Prostate gland (tissue), 2 donors: ENCODE measurements around the gene FANCD2. TPM values are rescaled to one million over a fixed set of nuclear protein-coding genes. Genes with fewer than 3 reads are reported as not detected.
"Not testable (repeated sequence)": the region's sequence is repeated elsewhere in the genome, so short reads cannot be mapped to it uniquely, and the experiment has no call there.

ENCODE experiments used
- DNase-seq: peaks from one replicate; pipeline ENCODE4 v3.0.0-alpha.2; 2019; ENCODE audit warnings: low spot score
- H3K27ac ChIP-seq, 2 donors: fragments of 200-600 bp; sonication (generic); 2 replicates each; pipeline ENCODE4 v1.5.1; 2017 to 2019
- H3K27me3 ChIP-seq: fragments of 200-600 bp; sonication (generic); replicated peaks from 2 replicates; pipeline ENCODE4 v1.5.1; 2019; ENCODE audit not compliant: insufficient read depth
- H3K36me3 ChIP-seq, 2 donors: fragments of 200-600 bp; sonication (generic); 1 replicate in 1 of 2; 2 replicates in 1 of 2; pipeline versions ENCODE4 v1.5.1 to v1.8.1; 2017 to 2019
- H3K4me1 ChIP-seq: fragments of 200-600 bp; sonication (generic); replicated peaks from 2 replicates; pipeline ENCODE4 v1.5.1; 2019
- H3K4me3 ChIP-seq, 2 donors: fragments of 200-600 bp; sonication (generic); 2 replicates each; pipeline ENCODE4 v1.5.1; 2017 to 2019
- H3K9me3 ChIP-seq: fragments of 200-600 bp; sonication (generic); 2 replicates; pipeline ENCODE4 v1.5.1; 2017
- POLR2A ChIP-seq: fragments of 450-650 bp; IDR thresholded peaks from one replicate; pipeline ENCODE4 v1.6.1; 2016; ENCODE audit warnings: antibody characterized with exemption, mild to moderate bottlenecking
- POLR2AphosphoS5 ChIP-seq: sonication (generic); formaldehyde crosslinking; IDR thresholded peaks from one replicate; pipeline ENCODE4 v1.6.1; 2017; ENCODE audit warnings: antibody characterized with exemption
- WGBS: methylation state at CpG from one replicate; pipeline ENCODE4 v1.1.5; 2018; 5-methylcytosine and 5-hydroxymethylcytosine counted together
- intact Hi-C: fragments of 100-400 bp; cut with DNase I; formaldehyde crosslinking; loops from one replicate; pipeline ENCODE4 v1.14.2; 2022
- total RNA-seq, 2 donors: library from RNA; depleted of rRNA; stranded (reverse); fragments of >200 nt; gene quantifications; one replicate each; pipeline ENCODE4 v1.1.0, GENCODE V29; 2016
- TF ChIP-seq, protein P1 (sequence below), 4 experiments: fragments of 200-600 bp in 2 of 4; fragments of 450-650 bp in 2 of 4; sonication (generic) in 2 of 4; IDR thresholded peaks; 1 replicate in 3 of 4; 2 replicates in 1 of 4; pipeline ENCODE4 v1.5.1; 2016 to 2019; ENCODE audit warnings: antibody characterized with exemption in 4 of 4, mild to moderate bottlenecking in 2 of 4, moderate library complexity in 2 of 4

The FANCD2 gene
- total RNA-seq, 2 donors from 2014 or later, result 7.6 to 13.2 TPM

DNA sequence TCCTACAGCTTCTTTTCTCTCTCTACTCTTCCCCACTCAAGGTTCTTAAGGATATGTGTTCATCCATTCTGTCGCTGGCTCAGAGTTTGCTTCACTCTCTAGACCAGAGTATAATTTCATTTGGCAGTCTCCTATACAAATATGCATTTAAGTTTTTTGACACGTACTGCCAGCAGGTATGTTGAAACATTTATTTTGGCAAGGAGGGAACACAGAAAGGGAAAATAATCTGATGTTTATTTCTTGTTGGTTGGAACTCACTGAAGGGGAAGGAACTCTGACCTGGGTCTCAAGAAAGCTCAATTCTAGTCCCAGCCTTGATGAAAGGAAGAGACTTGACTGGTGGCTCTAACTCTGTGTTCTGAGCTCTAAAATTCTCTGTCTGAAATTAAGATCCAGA lies 21.6 kb downstream of the FANCD2 start:
- H3K27ac ChIP-seq, result no peak overlapping the region
- H3K4me3 ChIP-seq, result no peak overlapping the region
- no peaks in the 10 kb centered on the region for H3K36me3 ChIP-seq
- intact Hi-C loops, result no loop called here
- TF ChIP-seq POLR2AphosphoS5, result no peak
- TF ChIP-seq POLR2A, result no peak
- TF ChIP-seq, protein P1, sequence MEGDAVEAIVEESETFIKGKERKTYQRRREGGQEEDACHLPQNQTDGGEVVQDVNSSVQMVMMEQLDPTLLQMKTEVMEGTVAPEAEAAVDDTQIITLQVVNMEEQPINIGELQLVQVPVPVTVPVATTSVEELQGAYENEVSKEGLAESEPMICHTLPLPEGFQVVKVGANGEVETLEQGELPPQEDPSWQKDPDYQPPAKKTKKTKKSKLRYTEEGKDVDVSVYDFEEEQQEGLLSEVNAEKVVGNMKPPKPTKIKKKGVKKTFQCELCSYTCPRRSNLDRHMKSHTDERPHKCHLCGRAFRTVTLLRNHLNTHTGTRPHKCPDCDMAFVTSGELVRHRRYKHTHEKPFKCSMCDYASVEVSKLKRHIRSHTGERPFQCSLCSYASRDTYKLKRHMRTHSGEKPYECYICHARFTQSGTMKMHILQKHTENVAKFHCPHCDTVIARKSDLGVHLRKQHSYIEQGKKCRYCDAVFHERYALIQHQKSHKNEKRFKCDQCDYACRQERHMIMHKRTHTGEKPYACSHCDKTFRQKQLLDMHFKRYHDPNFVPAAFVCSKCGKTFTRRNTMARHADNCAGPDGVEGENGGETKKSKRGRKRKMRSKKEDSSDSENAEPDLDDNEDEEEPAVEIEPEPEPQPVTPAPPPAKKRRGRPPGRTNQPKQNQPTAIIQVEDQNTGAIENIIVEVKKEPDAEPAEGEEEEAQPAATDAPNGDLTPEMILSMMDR (IDR thresholded peaks at IDR 0.05), result no peak
- 68% methylated on average over 2 of the region's 2 CpGs for WGBS
- no peaks in the 10 kb centered on the region for H3K4me1 ChIP-seq
- no peaks in the 10 kb centered on the region for H3K9me3 ChIP-seq
- DNase-seq, result no peak
- H3K27me3 ChIP-seq, result no peaks in the 10 kb centered on the region

DNA sequence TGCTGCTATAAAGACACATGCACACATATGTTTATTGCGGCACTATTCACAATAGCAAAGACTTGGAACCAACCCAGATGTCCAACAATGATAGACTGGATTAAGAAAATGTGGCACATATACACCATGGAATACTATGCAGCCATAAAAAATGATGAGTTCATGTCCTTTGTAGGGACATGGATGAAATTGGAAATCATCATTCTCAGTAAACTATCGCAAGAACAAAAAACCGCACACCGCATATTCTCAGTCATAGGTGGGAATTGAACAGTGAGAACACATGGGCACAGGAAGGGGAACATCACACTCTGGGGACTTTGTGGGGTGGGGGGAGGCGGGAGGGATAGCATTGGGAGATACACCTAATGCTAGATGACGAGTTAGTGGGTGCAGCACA lies 26.8 kb downstream of the FANCD2 start:
- intact Hi-C loops, H3K27ac ChIP-seq, H3K9me3 ChIP-seq, DNase-seq, H3K36me3 ChIP-seq, H3K27me3 ChIP-seq, H3K4me1 ChIP-seq, H3K4me3 ChIP-seq: not testable (repeated sequence)
- WGBS, result 98% methylated on average over 5 of the region's 6 CpGs

- intact Hi-C loops, result no loop called here
- no peak for DNase-seq
- TF ChIP-seq, protein P1 (IDR thresholded peaks at IDR 0.05), result no peak
- TF ChIP-seq POLR2AphosphoS5 (no peak), POLR2A (no peak)
- 94% methylated on average over 4 of the region's 4 CpGs for WGBS
- H3K27ac ChIP-seq, result no peak overlapping the region
- no peaks in the 10 kb centered on the region for H3K9me3 ChIP-seq
- no peaks in the 10 kb centered on the region for H3K27me3 ChIP-seq
- no peak overlapping the region for H3K4me3 ChIP-seq
- no peaks in the 10 kb centered on the region for H3K36me3 ChIP-seq
- no peaks in the 10 kb centered on the region for H3K4me1 ChIP-seq
Observed at GRCh38 chr3:10055097-10055496, 28.9 kb downstream of the FANCD2 start.

DNA sequence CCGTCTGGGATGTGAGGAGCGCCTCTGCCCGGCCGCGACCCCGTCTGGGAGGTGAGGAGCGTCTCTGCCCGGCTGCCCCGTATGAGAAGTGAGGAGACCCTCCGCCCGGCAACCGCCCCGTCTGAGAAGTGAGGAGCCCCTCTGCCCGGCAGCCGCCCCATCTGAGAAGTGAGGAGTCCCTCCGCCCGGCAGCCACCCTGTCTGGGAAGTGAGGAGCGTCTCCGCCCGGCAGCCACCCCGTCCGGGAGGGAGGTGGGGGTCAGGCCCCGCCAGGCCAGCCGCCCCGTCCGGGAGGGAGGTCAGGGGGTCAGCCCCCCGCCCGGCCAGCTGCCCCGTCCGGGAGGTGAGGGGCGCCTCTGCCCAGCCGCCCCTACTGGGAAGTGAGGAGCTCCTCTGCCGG lies 43.8 kb downstream of the FANCD2 start:
- H3K4me3 ChIP-seq, H3K36me3 ChIP-seq, H3K4me1 ChIP-seq, H3K27ac ChIP-seq, intact Hi-C loops, DNase-seq, H3K9me3 ChIP-seq, H3K27me3 ChIP-seq: not testable (repeated sequence)
- 99% methylated on average over 25 of the region's 33 CpGs for WGBS

GRCh38 chr3:10074666-10075065 lies 48.4 kb downstream of the FANCD2 start:
- no peak overlapping the region for H3K4me3 ChIP-seq
- H3K27ac ChIP-seq, result no peak overlapping the region
- intact Hi-C loops, result no loop called here
- TF ChIP-seq, protein P1 (IDR thresholded peaks at IDR 0.05), result no peak
- TF ChIP-seq POLR2AphosphoS5, result no peak
- no peak for TF ChIP-seq POLR2A
- no peak for DNase-seq
- no peaks in the 10 kb centered on the region for H3K9me3 ChIP-seq
- H3K4me1 ChIP-seq, result no peaks in the 10 kb centered on the region
- no peaks in the 10 kb centered on the region for H3K27me3 ChIP-seq
- H3K36me3 ChIP-seq, result no peaks in the 10 kb centered on the region

DNA sequence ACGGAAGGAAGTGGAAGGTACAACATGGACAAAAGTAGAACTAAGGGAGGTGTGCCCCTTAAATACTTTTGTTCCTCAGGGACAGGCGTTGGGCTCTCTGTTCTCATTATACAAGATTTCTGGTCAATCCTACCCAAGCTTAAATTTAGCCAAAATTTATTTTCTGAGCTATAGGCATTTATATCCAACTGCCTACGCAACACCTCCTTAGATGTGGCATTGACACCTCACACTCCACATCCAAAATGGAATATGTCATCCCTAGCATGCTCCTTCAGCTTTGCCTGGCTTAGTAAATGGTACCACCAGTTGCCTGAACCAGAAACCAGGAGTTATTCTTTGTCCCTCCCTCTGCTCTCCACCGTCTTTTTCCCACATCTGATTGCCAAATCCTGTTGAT lies 55.6 kb downstream of the FANCD2 start:
- TF ChIP-seq, protein P1 (IDR thresholded peaks at IDR 0.05), result no peak
- TF ChIP-seq POLR2AphosphoS5 (no peak), POLR2A (no peak)
- Histone ChIP-seq H3K27me3 (no peaks in the 10 kb centered on the region), H3K9me3 (no peaks in the 10 kb centered on the region), H3K27ac (no peak overlapping the region), H3K4me1 (no peaks in the 10 kb centered on the region), H3K36me3 (no peaks in the 10 kb centered on the region), H3K4me3 (no peak overlapping the region)
- intact Hi-C loops, result no loop called here
- DNase-seq, result no peak
- WGBS, result 92% methylated on average over 4 of the region's 4 CpGs
